CD4-positive, alpha-beta T cell treated with Interleukin-6 at 100 ng/mL for 8 hours (primary cell): Measurements from ENCODE around the gene ATG4B.

Experiments used
- DNase-seq: peaks from one replicate; pipeline ENCODE4 v3.0.0-alpha.2; 2020; ENCODE audit warnings: mixed read lengths, low spot score

The ATG4B gene

DNA sequence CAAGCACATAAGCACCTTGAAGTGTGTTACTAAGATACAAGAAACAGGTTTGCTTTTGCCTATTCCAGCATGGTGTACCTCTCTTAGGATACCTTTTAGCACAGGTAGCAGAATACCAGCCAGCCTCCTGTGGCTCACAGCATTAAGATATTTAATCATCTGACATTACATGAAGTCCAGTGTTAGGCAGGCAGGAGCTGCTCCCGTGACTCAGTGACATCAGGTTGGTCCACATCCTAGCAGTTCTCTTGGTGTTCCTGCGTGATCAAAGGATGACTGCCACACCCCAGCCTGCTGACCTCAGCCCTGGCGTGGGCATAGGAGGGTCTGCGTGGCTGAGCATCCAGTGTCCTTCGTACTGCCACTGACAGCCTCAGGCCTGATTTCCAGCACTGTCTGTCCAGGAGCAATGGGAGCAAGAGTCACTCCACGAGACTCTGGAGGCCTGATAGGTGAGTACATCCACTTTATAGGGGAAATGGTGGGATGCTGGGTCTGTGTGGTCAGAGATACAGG is 52.8 kb downstream of the ATG4B start:
- no peak for DNase-seq

- no peak for DNase-seq
These were observed 55.0 kb downstream of the ATG4B start for GRCh38 chr2:241692448-241692847.

GRCh38 chr2:241695651-241696050 is 58.2 kb downstream of the ATG4B start:
- no peak for DNase-seq

DNA sequence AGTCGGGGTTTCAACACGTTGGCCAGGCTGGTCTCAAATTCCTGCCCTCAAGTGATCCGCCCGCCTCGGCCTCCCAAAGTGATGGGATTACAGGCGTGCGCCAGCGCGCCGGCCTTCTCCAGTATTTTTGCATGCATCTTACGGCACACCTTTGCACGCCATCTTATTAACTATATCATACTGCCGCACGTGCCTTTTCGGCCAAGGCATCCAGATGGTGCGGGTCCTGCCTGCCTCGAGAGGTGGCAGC is 63.6 kb downstream of the ATG4B start:
- DNase-seq, result no peak

- DNase-seq, result peak; percentile 94
These were observed 64.1 kb downstream of the ATG4B start, which contains the start of gene ING5 for GRCh38 chr2:241701399-241702154. Gene ING5 (plus strand): TSS chr2:241702039. CDS start chr2:241702066, 27 bp downstream.

DNA sequence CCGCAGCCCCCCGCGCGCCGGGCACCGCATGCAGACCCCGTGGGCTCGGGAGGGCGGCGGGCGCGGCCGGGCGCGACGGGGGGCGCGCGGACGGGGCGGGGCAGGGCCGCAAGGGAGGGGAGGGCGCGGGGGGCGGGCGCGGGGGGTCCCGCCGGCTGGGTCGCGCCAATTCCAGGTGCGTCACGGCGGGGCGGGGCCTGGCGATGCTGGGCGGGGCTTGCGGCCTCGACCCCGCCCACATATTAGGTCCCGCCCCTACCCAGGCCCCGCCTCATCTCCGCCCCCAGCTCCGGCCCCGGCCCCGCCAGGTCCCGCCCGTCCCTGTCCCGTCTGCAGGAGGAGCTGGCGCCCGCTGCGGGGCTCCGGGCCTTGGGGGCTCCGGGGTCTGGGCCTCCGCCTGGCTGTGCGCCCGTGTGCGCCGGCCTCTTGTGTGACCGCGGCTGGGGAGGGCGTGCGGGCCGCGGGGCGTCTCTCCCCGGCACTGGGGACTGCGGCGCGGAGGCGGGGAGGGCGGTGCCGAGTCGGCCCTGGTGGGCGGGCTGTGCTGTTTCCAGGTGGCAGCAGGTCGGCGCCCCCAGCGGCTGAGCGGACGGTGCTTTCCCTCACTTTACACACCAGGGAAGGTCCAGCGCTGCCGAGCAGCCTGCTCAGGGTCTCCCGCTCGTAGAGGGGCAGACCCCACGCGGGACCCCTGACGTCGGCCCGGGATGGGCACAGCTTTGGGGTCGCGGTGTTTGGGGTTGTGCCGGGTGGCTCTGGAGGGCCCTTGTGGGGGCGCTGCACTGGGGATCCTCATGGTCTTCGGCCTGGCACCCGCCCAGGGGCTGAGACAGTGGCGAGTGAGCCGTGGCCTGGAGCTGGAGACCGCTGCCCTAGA is 64.9 kb downstream of the ATG4B start:
- DNase-seq, result peak; percentile 87

- no peak for DNase-seq
These were observed 65.6 kb downstream of the ATG4B start for GRCh38 chr2:241703032-241703604.

GRCh38 chr2:241706537-241706936 is 69.0 kb downstream of the ATG4B start:
- DNase-seq, result no peak

- no peak for DNase-seq
These were observed 71.4 kb downstream of the ATG4B start for GRCh38 chr2:241708879-241709278.

- no peak for DNase-seq
These were observed 81.6 kb downstream of the ATG4B start for GRCh38 chr2:241719093-241719492.

GRCh38 chr2:241720099-241720498 is 82.6 kb downstream of the ATG4B start:
- no peak for DNase-seq

DNA sequence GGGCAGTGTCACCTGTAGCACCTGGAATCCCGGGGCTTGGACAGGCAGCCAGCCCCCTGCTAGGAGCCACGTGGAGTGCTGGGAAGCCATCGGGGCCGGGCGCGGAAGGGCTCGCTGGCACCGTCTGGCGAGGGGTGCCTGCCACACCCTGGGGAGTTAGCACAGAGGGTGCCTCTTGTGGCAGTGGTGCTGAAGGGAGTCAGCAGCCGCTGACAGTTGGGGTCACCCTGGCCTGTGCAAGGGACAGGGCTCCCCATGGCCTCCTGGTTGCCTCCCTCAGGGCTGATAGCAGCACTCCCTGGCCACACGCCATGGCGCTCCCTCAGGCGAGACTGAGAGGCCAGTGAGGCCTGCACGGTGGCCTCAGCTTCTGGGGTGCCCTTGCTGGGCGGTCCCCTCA is 83.1 kb downstream of the ATG4B start:
- DNase-seq, result no peak

DNA sequence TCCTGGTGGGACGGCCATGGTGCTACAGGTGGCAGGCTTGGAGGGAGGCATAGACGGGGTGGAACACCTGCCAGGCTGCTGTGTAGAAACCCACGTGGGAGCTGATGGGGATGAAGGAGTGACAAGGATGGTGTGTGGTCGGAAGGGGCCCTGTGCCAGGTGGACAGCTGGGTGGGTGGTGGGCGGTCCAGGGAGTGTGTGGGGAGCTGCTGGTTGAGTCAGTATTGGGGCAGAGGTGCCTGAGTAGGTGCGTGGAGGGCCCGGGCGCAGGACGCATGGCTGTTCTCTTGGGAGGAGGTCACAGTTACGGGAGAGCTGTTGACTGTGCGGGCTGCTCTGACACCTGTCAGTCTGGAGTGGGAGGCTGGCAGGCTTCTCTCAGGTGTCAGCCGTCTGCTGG is 84.4 kb downstream of the ATG4B start:
- DNase-seq, result no peak

- DNase-seq, result no peak
These were observed 85.5 kb downstream of the ATG4B start for GRCh38 chr2:241722896-241723454.
